Glutamatergic neuron (in vitro differentiated cells): Measurements from ENCODE around the gene LLGL2. TPM values are rescaled to one million over a fixed set of nuclear protein-coding genes. Genes with fewer than 3 reads are reported as not detected.

ENCODE experiments used
- DNase-seq: peaks from one replicate; pipeline ENCODE4 v3.0.0; 2022
- H3K27ac Mint-ChIP-seq: one replicate; pipeline ENCODE4 v1.8.0; 2020; ENCODE audit warnings: mild to moderate bottlenecking, mixed read lengths, inconsistent platforms; ENCODE audit not compliant: unreplicated experiment
- H3K27me3 Mint-ChIP-seq: one replicate; pipeline ENCODE4 v1.8.0; 2020; ENCODE audit warnings: mild to moderate bottlenecking, moderate library complexity, mixed read lengths, inconsistent platforms; ENCODE audit not compliant: unreplicated experiment
- H3K36me3 Mint-ChIP-seq: one replicate; pipeline ENCODE4 v1.8.0; 2020; ENCODE audit warnings: mild to moderate bottlenecking, mixed read lengths, inconsistent platforms; ENCODE audit not compliant: unreplicated experiment
- H3K4me1 Mint-ChIP-seq: one replicate; pipeline ENCODE4 v1.8.0; 2020; ENCODE audit warnings: mild to moderate bottlenecking, low read depth, mixed read lengths, inconsistent platforms; ENCODE audit not compliant: unreplicated experiment
- H3K4me3 Mint-ChIP-seq: one replicate; pipeline ENCODE4 v1.8.0; 2020; ENCODE audit warnings: mild to moderate bottlenecking, mixed read lengths, inconsistent platforms; ENCODE audit not compliant: unreplicated experiment
- H3K9me3 Mint-ChIP-seq: one replicate; pipeline ENCODE4 v1.8.0; 2020; ENCODE audit warnings: mild to moderate bottlenecking, moderate library complexity, mixed read lengths, inconsistent platforms; ENCODE audit not compliant: unreplicated experiment
- total RNA-seq: library from RNA; stranded (reverse); fragmentation: NEBNext Ultra II Directional; extraction: Animal tissue kit (Norgen Biotek cat#: 25700); gene quantifications from one replicate; pipeline ENCODE4 v1.2.1, GENCODE V29; 2021; ENCODE audit not compliant: unreplicated experiment
- TF ChIP-seq, protein P1 (sequence below): fragments of 200-600 bp; sonication (generic); IDR thresholded peaks from one replicate; pipeline ENCODE4 v1.5.0; 2021; ENCODE audit not compliant: partially characterized antibody, unreplicated experiment

The LLGL2 gene
- total RNA-seq, 1 donor from 2014 or later = 4.8 TPM

GRCh38 chr17:75502721-75503329 lies 22.7 kb upstream of the LLGL2 start:
- no peaks in the 10 kb centered on the region for H3K4me1 Mint-ChIP-seq
- peaks cover 2% of the 10 kb centered on the region for H3K27me3 Mint-ChIP-seq
- no peak overlapping the region for H3K4me3 Mint-ChIP-seq
- DNase-seq = no peak
- TF ChIP-seq, protein P1, sequence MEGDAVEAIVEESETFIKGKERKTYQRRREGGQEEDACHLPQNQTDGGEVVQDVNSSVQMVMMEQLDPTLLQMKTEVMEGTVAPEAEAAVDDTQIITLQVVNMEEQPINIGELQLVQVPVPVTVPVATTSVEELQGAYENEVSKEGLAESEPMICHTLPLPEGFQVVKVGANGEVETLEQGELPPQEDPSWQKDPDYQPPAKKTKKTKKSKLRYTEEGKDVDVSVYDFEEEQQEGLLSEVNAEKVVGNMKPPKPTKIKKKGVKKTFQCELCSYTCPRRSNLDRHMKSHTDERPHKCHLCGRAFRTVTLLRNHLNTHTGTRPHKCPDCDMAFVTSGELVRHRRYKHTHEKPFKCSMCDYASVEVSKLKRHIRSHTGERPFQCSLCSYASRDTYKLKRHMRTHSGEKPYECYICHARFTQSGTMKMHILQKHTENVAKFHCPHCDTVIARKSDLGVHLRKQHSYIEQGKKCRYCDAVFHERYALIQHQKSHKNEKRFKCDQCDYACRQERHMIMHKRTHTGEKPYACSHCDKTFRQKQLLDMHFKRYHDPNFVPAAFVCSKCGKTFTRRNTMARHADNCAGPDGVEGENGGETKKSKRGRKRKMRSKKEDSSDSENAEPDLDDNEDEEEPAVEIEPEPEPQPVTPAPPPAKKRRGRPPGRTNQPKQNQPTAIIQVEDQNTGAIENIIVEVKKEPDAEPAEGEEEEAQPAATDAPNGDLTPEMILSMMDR = no peak
- H3K36me3 Mint-ChIP-seq = no peaks in the 10 kb centered on the region
- peaks cover 3% of the 10 kb centered on the region for H3K9me3 Mint-ChIP-seq
- no peak overlapping the region for H3K27ac Mint-ChIP-seq

DNA sequence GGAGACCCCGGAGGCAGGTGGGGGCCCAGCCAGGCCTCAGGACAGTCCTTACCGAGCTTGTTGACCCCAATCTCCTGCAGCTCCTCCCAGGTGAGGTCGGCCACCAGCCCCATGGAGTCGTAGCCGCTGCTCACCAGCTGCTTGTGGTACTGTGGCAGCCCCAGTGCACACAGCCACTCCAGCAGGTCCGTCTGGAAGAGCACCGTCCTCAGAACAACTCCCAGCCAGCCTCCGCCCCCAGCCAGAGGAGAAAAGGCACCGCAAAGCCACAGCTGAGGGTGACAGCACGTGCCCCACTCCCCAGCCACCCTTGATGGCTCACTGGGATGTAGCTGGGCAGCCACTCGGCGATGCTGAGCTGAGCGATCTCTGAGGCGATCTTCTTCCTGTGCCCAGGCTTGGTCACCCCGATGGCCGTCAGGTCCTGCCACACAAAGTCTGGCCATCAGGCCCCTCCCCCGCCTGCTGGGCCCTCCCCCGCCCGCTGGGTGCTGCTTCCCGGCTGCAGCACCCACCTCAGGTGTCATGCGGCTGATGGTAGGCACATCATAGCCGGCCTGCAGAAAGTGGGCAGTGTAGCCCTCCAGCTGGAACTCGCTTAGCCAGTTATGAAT lies 22.1 kb upstream of the LLGL2 start:
- no peaks in the 10 kb centered on the region for H3K36me3 Mint-ChIP-seq
- no peak for DNase-seq
- peaks cover 2% of the 10 kb centered on the region for H3K27me3 Mint-ChIP-seq
- no peak overlapping the region for H3K27ac Mint-ChIP-seq
- H3K4me1 Mint-ChIP-seq = no peaks in the 10 kb centered on the region
- TF ChIP-seq, protein P1 = no peak
- no peak overlapping the region for H3K4me3 Mint-ChIP-seq
- H3K9me3 Mint-ChIP-seq = no peaks in the 10 kb centered on the region

DNA sequence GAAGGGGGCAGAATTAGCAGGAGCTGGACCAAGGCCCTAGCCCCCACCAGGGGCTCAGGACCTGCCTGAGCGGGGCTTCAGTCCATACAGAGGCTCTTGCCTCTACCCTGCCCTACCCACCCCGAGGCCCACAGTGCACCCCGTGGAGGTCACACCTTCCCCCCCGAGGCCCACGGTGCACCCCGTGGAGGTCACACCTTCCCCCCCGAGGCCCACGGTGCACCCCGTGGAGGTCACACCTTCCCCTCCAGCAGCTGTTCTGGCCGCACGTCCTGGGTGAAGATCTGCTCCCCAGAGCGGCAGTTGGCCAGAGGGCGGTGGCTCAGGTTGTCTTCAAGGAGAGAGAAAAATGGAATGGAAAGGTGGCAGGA lies 21.5 kb upstream of the LLGL2 start:
- Mint-ChIP-seq H3K4me3 (no peak overlapping the region), H3K9me3 (no peaks in the 10 kb centered on the region), H3K36me3 (no peaks in the 10 kb centered on the region), H3K4me1 (no peaks in the 10 kb centered on the region), H3K27ac (no peak overlapping the region), H3K27me3 (peaks cover 2% of the 10 kb centered on the region)
- no peak for DNase-seq
- TF ChIP-seq, protein P1 = no peak

GRCh38 chr17:75504347-75505151 lies 20.9 kb upstream of the LLGL2 start:
- Mint-ChIP-seq H3K27me3 (no peaks in the 10 kb centered on the region), H3K27ac (no peak overlapping the region), H3K4me3 (no peak overlapping the region), H3K36me3 (no peaks in the 10 kb centered on the region), H3K4me1 (no peaks in the 10 kb centered on the region), H3K9me3 (no peaks in the 10 kb centered on the region)
- TF ChIP-seq, protein P1 = peak; percentile 38
- peak; percentile 54 for DNase-seq

GRCh38 chr17:75505152-75505409 lies 20.4 kb upstream of the LLGL2 start:
- H3K27ac Mint-ChIP-seq = no peak overlapping the region
- no peaks in the 10 kb centered on the region for H3K9me3 Mint-ChIP-seq
- TF ChIP-seq, protein P1 = no peak
- H3K4me1 Mint-ChIP-seq = no peaks in the 10 kb centered on the region
- H3K27me3 Mint-ChIP-seq = no peaks in the 10 kb centered on the region
- DNase-seq = no peak
- H3K4me3 Mint-ChIP-seq = no peak overlapping the region
- H3K36me3 Mint-ChIP-seq = no peaks in the 10 kb centered on the region
